HT1080 (cell line): ENCODE results near the gene PLLP. TPM values are rescaled to one million over a fixed set of nuclear protein-coding genes. Genes with fewer than 3 reads are reported as not detected.

ENCODE experiments used
- DNase-seq: peaks from one replicate; pipeline ENCODE4 v3.0.0-alpha.2; 2015; ENCODE audit warnings: low read depth
- total RNA-seq: library from RNA; depleted of rRNA; stranded (reverse); fragments of >200 nt; shearing (Covaris generic); gene quantifications from 2 replicates; pipeline ENCODE4 v1.2.3, GENCODE V29; 2014

The PLLP gene
- total RNA-seq, 1 experiment from 2014 or later, result 1.3 TPM

- no peak for DNase-seq
These were observed 26.9 kb downstream of the PLLP start for GRCh38 chr16:57257455-57258070.

DNA sequence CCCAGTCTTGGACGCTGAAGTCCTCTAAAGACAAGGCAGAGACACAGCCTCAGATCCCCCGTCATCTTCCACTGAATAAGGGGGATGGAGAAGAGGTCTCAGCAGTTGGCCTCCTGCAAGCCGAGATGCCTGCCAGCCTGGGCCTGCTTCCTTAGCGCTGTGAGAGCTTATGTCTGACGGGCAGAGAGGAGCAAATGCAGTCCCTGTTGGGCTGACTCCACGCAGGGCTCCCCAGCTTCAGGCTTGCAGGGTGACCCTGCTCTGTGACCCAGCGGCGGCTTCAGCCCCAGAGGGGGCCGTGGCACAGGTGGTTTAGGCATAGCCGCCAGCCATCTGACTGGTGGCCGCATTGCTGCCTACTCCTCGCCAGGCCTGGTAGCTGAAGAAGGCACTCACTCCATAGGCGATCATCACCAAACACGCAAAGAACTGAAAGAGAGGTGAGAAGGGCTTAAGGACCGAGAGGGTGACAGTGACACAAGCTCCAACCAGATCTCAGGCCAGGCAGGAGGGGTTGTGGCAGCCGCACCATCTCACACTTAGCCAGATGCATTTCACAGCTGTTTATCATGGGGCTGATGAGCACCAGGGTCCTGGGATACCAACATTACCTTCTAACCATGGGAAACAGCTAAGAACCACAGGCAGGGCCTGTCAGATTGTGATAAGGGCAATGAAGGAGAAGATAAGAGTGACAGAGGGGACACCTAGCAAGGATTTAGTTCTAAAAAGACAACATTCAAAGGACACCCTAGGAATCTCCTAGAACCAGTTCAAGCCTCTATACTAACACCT lies 27.7 kb downstream of the PLLP start:
- DNase-seq, result no peak

GRCh38 chr16:57255686-57256415 lies 28.6 kb downstream of the PLLP start:
- no peak for DNase-seq

- DNase-seq, result no peak
These were observed 31.0 kb downstream of the PLLP start for GRCh38 chr16:57253466-57253865.

GRCh38 chr16:57252148-57252721 lies 32.2 kb downstream of the PLLP start:
- no peak for DNase-seq

DNA sequence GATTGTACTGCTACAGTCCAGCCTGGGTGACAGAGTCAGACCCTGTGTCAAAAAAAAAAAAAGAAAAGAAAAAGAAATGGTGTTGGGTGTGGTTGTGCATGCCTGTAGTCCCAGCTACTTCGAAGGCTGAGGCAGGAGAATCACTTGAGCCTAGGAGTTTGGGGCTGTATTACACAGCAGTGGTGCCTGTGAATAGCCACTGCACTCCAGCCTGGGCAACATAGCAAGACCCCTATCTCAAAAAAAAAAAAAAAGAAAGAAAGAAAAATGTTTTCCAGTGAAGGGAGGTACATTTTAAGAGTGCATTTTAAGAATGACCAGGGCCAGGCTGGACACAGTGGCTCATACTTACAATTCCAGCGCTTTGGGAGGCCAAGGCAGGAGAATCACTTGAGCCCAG lies 33.1 kb downstream of the PLLP start:
- no peak for DNase-seq

DNA sequence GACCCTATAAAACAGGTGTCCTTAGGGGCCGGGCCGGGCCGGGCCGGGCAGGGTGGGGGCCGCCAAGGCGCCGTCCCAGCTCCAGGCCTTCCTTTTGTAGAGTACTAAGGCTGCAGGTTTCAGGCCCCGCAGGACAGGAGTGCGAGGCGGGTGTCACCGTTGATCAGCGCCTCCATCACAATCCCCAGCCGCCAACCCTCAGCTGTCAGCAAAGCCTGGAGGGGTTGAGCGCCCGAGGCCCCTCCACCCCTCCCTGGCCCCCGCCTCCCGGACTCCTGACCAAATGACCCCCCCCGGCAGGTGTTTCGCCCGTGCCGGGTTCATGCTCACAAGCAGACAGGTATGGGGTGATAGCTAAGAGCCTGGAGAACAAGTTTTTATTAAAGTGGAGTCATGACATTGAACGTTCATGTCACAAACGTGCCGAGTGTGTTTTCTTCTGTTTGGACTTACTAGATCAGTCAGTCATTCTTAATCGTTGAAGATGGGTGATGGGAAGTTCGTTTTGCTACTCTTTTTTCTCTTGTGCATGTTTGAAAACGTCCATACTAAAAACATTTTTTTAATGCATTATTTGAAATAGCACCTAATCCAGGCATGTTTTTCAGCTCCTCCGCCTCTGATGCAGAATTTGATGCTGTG lies 38.9 kb downstream of the PLLP start:
- no peak for DNase-seq

GRCh38 chr16:57244767-57245471 lies 39.6 kb downstream of the PLLP start, which contains the start of gene ARL2BP:
TSS of gene ARL2BP (plus strand) at chr16:57245259. CDS start at chr16:57245368, 109 bp downstream.
- DNase-seq, result peak; percentile 99

DNA sequence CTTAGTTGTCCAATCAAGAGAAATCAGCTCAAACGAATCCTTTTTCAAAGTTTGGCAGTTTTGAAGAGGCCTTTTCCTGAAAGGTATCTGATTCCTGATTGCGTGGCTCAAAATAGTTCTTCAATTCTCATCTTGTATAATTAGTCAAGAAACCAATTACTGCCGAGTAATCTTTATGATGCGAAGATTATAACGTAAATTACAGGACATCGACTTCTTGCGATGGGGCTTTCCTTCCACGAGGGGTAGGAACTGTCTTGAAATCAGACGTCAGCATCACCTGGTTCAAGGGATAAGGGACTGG lies 40.1 kb downstream of the PLLP start:
- DNase-seq, result no peak

GRCh38 chr16:57242650-57243049 lies 41.8 kb downstream of the PLLP start:
- DNase-seq, result no peak

DNA sequence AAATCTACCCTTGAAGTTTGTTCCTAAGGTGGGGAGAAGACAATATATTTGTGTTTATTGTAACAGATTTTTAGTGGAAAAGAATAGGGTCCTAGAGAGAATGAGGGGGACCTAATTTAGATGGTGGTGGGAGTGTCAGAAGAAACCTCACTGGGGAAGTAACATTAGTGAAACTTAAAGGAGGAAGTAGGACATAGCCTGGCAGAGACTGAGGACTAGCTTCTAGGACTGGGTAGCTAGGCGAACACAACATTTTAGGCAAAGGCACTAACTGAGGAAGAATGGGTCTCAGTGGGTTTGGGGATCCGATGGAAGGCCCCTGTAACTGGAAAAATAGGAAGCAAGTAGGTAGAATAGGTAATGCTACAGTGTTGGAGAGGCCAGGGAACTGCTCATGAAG lies 43.6 kb downstream of the PLLP start:
- no peak for DNase-seq

- DNase-seq, result no peak
These were observed 45.4 kb downstream of the PLLP start for GRCh38 chr16:57239107-57239506.

- no peak for DNase-seq
These were observed 45.8 kb downstream of the PLLP start for GRCh38 chr16:57238682-57239081.

- DNase-seq, result no peak
These were observed 48.5 kb downstream of the PLLP start for GRCh38 chr16:57236022-57236350.

GRCh38 chr16:57235128-57236021 lies 49.1 kb downstream of the PLLP start:
- DNase-seq, result peak; percentile 89

DNA sequence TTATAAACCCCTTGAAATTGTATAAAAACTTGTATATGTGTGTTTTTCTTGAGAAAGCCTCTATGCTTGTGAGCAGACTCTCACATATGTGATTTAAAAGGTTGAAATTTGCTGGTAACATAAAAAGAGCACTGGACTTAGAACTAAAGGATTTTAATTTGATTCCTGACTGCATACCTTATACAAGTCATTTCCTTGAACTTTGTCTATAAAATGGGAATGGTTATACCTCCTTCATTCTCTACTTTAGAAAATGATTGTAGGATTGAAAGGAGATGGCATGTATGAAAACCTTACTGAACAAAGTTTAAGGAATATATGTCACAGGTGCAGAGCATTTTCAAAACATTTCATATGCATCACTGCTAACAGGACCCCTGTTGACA lies 49.8 kb downstream of the PLLP start:
- no peak for DNase-seq

- DNase-seq, result no peak
These were observed 50.3 kb downstream of the PLLP start for GRCh38 chr16:57233944-57234706.

DNA sequence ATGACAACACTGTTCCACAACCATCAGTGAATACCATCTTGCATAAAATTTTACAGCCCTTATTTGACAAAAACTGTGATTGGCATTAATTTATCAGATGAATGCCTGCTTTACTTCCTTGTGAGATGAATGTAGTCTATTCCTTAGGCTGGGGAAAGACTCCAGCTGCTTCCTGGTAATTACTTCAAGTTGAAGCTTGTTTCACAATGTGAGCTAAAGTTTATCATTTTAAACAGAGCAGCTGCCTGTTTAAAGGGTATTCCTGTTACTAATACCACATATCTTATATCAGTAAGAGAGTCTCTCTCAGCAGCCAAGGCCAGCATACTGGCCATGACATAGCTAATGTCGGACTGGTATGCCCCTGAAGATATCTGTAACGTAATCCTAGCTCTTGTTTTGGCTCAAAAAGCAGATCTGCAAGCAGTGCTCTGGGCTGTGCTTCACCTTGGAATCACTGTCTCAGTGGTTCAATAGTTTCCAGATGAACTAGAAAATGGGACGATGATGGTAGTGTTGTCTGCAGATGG lies 52.6 kb downstream of the PLLP start:
- DNase-seq, result no peak

DNA sequence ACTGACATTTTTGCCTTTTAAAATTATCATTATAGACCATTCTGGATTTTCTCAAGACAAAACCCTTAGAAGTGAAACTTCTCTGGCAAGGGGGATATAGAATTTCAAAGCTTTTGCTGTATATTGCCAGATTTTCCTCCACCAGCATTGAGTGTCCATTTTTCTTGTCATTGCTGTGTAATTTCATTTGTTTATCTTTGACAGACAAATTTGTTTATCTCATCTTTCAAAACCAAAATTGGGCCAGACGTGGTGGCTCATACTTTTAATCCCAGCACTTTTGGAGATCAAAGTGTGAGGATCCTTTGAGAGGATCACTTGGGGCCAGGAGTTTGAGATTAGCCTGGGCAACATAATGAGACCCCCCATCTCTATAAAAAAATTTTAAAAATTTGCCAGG lies 55.4 kb downstream of the PLLP start:
- DNase-seq, result no peak
